Measurements from ENCODE around the gene C2orf72.
A peak's percentile ranks its signal among the peaks of the same experiment; 100 is the strongest.
"Not testable (repeated sequence)": the region's sequence is repeated elsewhere in the genome, so short reads cannot be mapped to it uniquely, and the experiment has no call there.

C2orf72 gene

GRCh38 chr2:231058761-231059550 is 21.6 kb downstream of the C2orf72 start:
- peaks cover 9 to 27% (median 25%) of the 10 kb centered on the region in 3 donors for H3K36me3 ChIP-seq
- TF ChIP-seq CTCF (IDR thresholded peaks at IDR 0.05), result no peak
- no peak for DNase-seq
- H3K27me3 ChIP-seq, result no peaks in the 10 kb centered on the region
- no peak overlapping the region for H3K27ac ChIP-seq
- peak overlapping the region in 1 of 2 donors; percentile 94 for H3K4me3 ChIP-seq
- no peaks in the 10 kb centered on the region for H3K9me3 ChIP-seq
- peaks cover 0 to 28% (median 27%) of the 10 kb centered on the region in 4 donors for H3K4me1 ChIP-seq
- intact Hi-C loops (cut with DNase I; ENCODE audit: low total_unique reads), result no loop called here

- no peak for DNase-seq
- Histone ChIP-seq H3K4me3 (no peak overlapping the region), H3K36me3 (peaks cover 16 to 35% (median 33%) of the 10 kb centered on the region in 3 donors), H3K27ac (no peak overlapping the region), H3K4me1 (peaks cover 0 to 28% (median 27%) of the 10 kb centered on the region in 4 donors), H3K9me3 (no peaks in the 10 kb centered on the region), H3K27me3 (no peaks in the 10 kb centered on the region)
- TF ChIP-seq CTCF (IDR thresholded peaks at IDR 0.05), result no peak
- intact Hi-C loops (cut with DNase I; ENCODE audit: low total_unique reads), result no loop called here
Observed at GRCh38 chr2:231059756-231060155, 22.4 kb downstream of the C2orf72 start.

- H3K4me1 ChIP-seq, result peaks cover 0 to 23% (median 22%) of the 10 kb centered on the region in 4 donors
- H3K27me3 ChIP-seq, result no peaks in the 10 kb centered on the region
- no peak overlapping the region for H3K4me3 ChIP-seq
- H3K27ac ChIP-seq, result no peak overlapping the region
- H3K9me3 ChIP-seq, result no peaks in the 10 kb centered on the region
- TF ChIP-seq CTCF (IDR thresholded peaks at IDR 0.05), result no peak
- no peak for DNase-seq
- H3K36me3 ChIP-seq, result peaks cover 43 to 65% (median 54%) of the 10 kb centered on the region in 3 donors
- intact Hi-C loops (cut with DNase I; ENCODE audit: low total_unique reads), result no loop called here
Observed at GRCh38 chr2:231062776-231063175, 25.5 kb downstream of the C2orf72 start.

- peaks cover 48 to 71% (median 60%) of the 10 kb centered on the region in 3 donors for H3K36me3 ChIP-seq
- H3K9me3 ChIP-seq, result no peaks in the 10 kb centered on the region
- no peaks in the 10 kb centered on the region for H3K27me3 ChIP-seq
- peaks cover 0 to 18% (median 17%) of the 10 kb centered on the region in 4 donors for H3K4me1 ChIP-seq
- DNase-seq, result no peak
- no peak overlapping the region for H3K27ac ChIP-seq
- no peak for TF ChIP-seq CTCF (IDR thresholded peaks at IDR 0.05)
- no peak overlapping the region for H3K4me3 ChIP-seq
- intact Hi-C loops (cut with DNase I; ENCODE audit: low total_unique reads), result no loop called here
Observed at GRCh38 chr2:231063347-231063746, 26.0 kb downstream of the C2orf72 start.

- no peak overlapping the region for H3K4me3 ChIP-seq
- DNase-seq, result no peak
- H3K9me3 ChIP-seq, result no peaks in the 10 kb centered on the region
- intact Hi-C loops (cut with DNase I; ENCODE audit: low total_unique reads), result no loop called here
- no peak for TF ChIP-seq CTCF (IDR thresholded peaks at IDR 0.05)
- H3K36me3 ChIP-seq, result peaks cover 71 to 91% (median 76%) of the 10 kb centered on the region in 3 donors
- H3K27me3 ChIP-seq, result no peaks in the 10 kb centered on the region
- no peaks in the 10 kb centered on the region for H3K4me1 ChIP-seq
- H3K27ac ChIP-seq, result no peak overlapping the region
Observed at GRCh38 chr2:231065966-231066365, 28.6 kb downstream of the C2orf72 start.

- H3K36me3 ChIP-seq, result peaks cover 76 to 91% (median 82%) of the 10 kb centered on the region in 3 donors
- intact Hi-C loops (cut with DNase I; ENCODE audit: low total_unique reads); DNase-seq: not testable (repeated sequence)
Observed at GRCh38 chr2:231067531-231067930, 30.2 kb downstream of the C2orf72 start.

More at GRCh38 chr2:231067531-231067930, 30.2 kb downstream of the C2orf72 start:
- not testable (repeated sequence) for H3K4me1 ChIP-seq, H3K27ac ChIP-seq, H3K9me3 ChIP-seq, H3K4me3 ChIP-seq, H3K27me3 ChIP-seq
